Lung (tissue), 12 donors: ENCODE results near the gene CORO2A. TPM values are rescaled to one million over a fixed set of nuclear protein-coding genes. Genes with fewer than 3 reads are reported as not detected.

Source experiments
- ATAC-seq: fragments of 200-7000 bp; cut with Tn5 transposase; one replicate; pipeline ENCODE4 v1.9.1; 2020; ENCODE audit warnings: moderate number of reproducible peaks; ENCODE audit not compliant: insufficient read depth, low FRiP score
- DNase-seq, 3 donors: peaks; one replicate each; pipeline ENCODE4 v3.0.0-alpha.2; 2013 to 2017
- H3K27ac ChIP-seq, 2 donors: one replicate each; pipeline ENCODE4 v1.5.1; 2013; ENCODE audit warnings: mild to moderate bottlenecking in 2 of 2, moderate library complexity in 2 of 2, control low read depth in 1 of 2, inconsistent platforms in 1 of 2, low read depth in 1 of 2, low read length in 1 of 2
- H3K27me3 ChIP-seq, 3 donors: one replicate each; pipeline ENCODE4 v1.5.1; 2013; ENCODE audit warnings: low read length in 2 of 3; ENCODE audit not compliant: control insufficient read depth in 3 of 3, insufficient read depth in 3 of 3
- H3K36me3 ChIP-seq, 4 donors: one replicate each; pipeline ENCODE4 v1.5.1; 2013; ENCODE audit warnings: low read length in 4 of 4, mild to moderate bottlenecking in 1 of 4, moderate library complexity in 1 of 4; ENCODE audit not compliant: control insufficient read depth in 4 of 4, insufficient read depth in 4 of 4
- H3K4me1 ChIP-seq, 5 donors: one replicate each; pipeline ENCODE4 v1.5.1; 2013; ENCODE audit warnings: low read length in 5 of 5, mild to moderate bottlenecking in 2 of 5, moderate library complexity in 1 of 5; ENCODE audit not compliant: control insufficient read depth in 5 of 5, insufficient read depth in 5 of 5
- H3K4me3 ChIP-seq: one replicate; pipeline ENCODE4 v1.5.1; 2013; ENCODE audit warnings: mild to moderate bottlenecking, control low read depth, moderate library complexity
- H3K9ac ChIP-seq, 2 donors: one replicate each; pipeline ENCODE4 v1.5.1; 2013; ENCODE audit warnings: low read length in 2 of 2, control low read depth in 1 of 2; ENCODE audit not compliant: insufficient read depth in 1 of 2
- H3K9me3 ChIP-seq, 4 donors: one replicate each; pipeline ENCODE4 v1.5.1; 2013; ENCODE audit warnings: low read length in 3 of 4, mild to moderate bottlenecking in 1 of 4, moderate library complexity in 1 of 4; ENCODE audit not compliant: control insufficient read depth in 4 of 4, insufficient read depth in 3 of 4
- WGBS, 2 donors: extraction: QIAGEN DNeasy Blood & Tissue Kit; methylation state at CpG; one replicate each; pipeline ENCODE4 v1.1.7; 2013; 5-methylcytosine and 5-hydroxymethylcytosine counted together
- polyA plus RNA-seq, 2 donors: library from polyadenylated mRNA; stranded (reverse); fragments of 200-250 nt; gene quantifications; one replicate each; pipeline ENCODE4 v1.2.1, GENCODE V29; 2013
- total RNA-seq, 2 donors: library from RNA; depleted of rRNA in 1 of 2; stranded (reverse); fragments of >200 nt in 1 of 2; gene quantifications; one replicate each; pipeline ENCODE4 v1.2.1, GENCODE V29; 2014 to 2021
- TF ChIP-seq, protein P1 (sequence below): IDR thresholded peaks from 2 replicates; pipeline ENCODE4 v1.5.1; 2012; ENCODE audit warnings: mild to moderate bottlenecking; ENCODE audit errors: control extremely low read depth, extremely low read depth
- donor health status: control.
- donor health status: control.
- donor health status: Bipolar disorder and iron deficiency.
- donor health status: healthy.
- donor health status: DM: yes; HTN: yes; CAD: no.

Gene CORO2A
- total and polyA plus RNA-seq, 4 donors, result 6.8 to 22.3 (median 14.7) TPM

DNA sequence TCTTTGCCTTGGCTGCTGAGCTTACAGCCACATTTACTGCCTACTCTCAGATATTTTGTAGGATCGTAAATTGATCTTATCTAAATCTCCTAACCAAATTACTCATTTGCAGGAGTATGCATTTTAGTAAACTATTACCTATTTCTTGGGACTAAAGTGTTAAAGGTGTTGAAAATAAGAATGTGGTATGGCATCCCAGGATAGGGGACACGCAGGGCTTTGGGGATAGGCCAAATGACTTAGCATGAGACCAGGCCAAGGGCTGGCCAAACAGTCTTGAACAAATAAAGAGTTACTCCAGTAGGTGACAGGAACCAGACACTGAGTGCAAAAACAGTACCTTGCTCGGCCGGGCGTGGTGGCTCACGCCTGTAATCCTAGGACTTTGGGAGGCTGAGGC is 37.9 kb upstream of the CORO2A start:
- Histone ChIP-seq H3K27ac (no peak overlapping the region), H3K9me3 (no peaks in the 10 kb centered on the region), H3K36me3 (peaks cover 0 to 42% (median 0%) of the 10 kb centered on the region in 4 donors), H3K9ac (no peak overlapping the region), H3K27me3 (no peaks in the 10 kb centered on the region), H3K4me1 (no peaks in the 10 kb centered on the region), H3K4me3 (no peak overlapping the region)
- ATAC-seq, result no peak
- no peak for DNase-seq
- TF ChIP-seq, protein P1, sequence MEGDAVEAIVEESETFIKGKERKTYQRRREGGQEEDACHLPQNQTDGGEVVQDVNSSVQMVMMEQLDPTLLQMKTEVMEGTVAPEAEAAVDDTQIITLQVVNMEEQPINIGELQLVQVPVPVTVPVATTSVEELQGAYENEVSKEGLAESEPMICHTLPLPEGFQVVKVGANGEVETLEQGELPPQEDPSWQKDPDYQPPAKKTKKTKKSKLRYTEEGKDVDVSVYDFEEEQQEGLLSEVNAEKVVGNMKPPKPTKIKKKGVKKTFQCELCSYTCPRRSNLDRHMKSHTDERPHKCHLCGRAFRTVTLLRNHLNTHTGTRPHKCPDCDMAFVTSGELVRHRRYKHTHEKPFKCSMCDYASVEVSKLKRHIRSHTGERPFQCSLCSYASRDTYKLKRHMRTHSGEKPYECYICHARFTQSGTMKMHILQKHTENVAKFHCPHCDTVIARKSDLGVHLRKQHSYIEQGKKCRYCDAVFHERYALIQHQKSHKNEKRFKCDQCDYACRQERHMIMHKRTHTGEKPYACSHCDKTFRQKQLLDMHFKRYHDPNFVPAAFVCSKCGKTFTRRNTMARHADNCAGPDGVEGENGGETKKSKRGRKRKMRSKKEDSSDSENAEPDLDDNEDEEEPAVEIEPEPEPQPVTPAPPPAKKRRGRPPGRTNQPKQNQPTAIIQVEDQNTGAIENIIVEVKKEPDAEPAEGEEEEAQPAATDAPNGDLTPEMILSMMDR, result no peak
- WGBS, 2 donors, result 84 to 90% methylated on average over 6 of the region's 6 CpGs

DNA sequence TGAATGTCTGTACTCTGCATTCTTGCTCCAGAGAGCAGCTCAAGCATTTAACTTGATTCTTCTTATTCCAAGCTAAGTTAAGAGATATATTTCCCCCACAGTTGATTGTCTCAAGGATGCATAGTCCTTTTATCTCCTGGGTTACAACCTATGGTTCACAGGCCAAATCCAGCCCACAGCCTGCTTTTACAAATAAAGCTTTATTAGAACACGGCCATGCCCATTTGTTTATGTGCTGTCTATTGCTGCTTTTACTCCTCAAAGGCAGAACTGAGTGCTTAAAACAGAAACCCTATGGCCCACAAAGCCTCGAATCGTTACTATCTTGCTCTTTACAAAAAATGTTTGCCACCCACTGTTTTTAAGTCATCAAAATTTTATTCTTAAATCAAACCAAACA is 37.2 kb upstream of the CORO2A start:
- Histone ChIP-seq H3K9me3 (no peaks in the 10 kb centered on the region), H3K27ac (no peak overlapping the region), H3K4me1 (no peaks in the 10 kb centered on the region), H3K36me3 (peaks cover 0 to 46% (median 0%) of the 10 kb centered on the region in 4 donors), H3K9ac (no peak overlapping the region), H3K27me3 (no peaks in the 10 kb centered on the region), H3K4me3 (no peak overlapping the region)
- TF ChIP-seq, protein P1, result no peak
- DNase-seq (no peak), ATAC-seq (no peak)
- WGBS, 2 donors, result 93 to 95% methylated on average over 3 of the region's 3 CpGs

- no peaks in the 10 kb centered on the region for H3K4me1 ChIP-seq
- H3K4me3 ChIP-seq, result no peak overlapping the region
- ATAC-seq, result no peak
- H3K9me3 ChIP-seq, result no peaks in the 10 kb centered on the region
- 78 to 84% methylated on average over 4 of the region's 4 CpGs for WGBS, 2 donors
- no peak overlapping the region for H3K27ac ChIP-seq
- TF ChIP-seq, protein P1, result no peak
- no peak overlapping the region for H3K9ac ChIP-seq
- H3K27me3 ChIP-seq, result no peaks in the 10 kb centered on the region
- H3K36me3 ChIP-seq, result peaks cover 0 to 44% (median 0%) of the 10 kb centered on the region in 4 donors
- DNase-seq, result no peak
Measured at GRCh38 chr9:98229090-98229395, 36.6 kb upstream of the CORO2A start.

DNA sequence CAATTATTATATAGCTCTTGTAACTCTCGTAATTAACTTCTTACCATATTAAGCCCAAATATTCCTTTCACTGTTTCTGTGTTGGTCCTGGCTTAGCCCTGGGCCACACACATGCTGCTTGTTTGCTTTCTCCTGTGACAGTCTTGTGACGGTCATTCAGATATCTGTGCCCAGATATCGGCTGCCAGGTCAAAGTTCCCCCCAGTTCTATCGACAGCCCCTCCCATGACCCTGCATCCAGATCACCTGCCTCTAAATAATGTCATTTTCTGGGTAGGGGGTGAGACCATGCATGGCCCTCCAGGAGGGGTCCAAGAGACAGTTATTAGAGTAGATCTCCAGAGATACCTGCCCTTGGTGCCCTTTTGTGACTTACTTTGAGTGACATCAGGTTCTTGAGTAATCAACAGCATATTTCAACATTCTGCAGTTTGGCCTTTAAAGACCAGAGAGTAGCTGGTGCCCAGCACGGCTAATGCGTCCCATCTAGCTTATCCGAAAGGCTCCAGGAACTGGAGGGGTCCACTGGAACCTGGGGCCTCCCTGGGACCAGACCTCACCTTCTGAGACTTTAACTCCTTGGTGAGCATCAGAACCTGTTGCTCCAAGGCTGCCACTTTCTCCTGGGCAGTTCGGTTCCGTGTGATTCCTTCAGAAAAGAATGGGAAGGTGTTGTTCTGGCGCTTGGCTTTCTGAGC is 36.1 kb upstream of the CORO2A start:
- Histone ChIP-seq H3K27ac (no peak overlapping the region), H3K4me3 (no peak overlapping the region), H3K27me3 (no peaks in the 10 kb centered on the region), H3K36me3 (peaks cover 0 to 44% (median 0%) of the 10 kb centered on the region in 4 donors), H3K9me3 (no peaks in the 10 kb centered on the region), H3K9ac (no peak overlapping the region), H3K4me1 (peaks cover 0 to under 1% (median 0%) of the 10 kb centered on the region in 5 donors)
- DNase-seq (peak in 1 of 3 donors; percentile 2), ATAC-seq (no peak)
- TF ChIP-seq, protein P1, result no peak
- WGBS, 2 donors, result 75 to 83% methylated on average over 10 of the region's 10 CpGs
